ENCODE data around the gene TIMP1.

TIMP1 gene

GRCh38 chrX:47558436-47558835 lies 23.8 kb upstream of the TIMP1 start (continued):
- TF ChIP-seq, protein P1, sequence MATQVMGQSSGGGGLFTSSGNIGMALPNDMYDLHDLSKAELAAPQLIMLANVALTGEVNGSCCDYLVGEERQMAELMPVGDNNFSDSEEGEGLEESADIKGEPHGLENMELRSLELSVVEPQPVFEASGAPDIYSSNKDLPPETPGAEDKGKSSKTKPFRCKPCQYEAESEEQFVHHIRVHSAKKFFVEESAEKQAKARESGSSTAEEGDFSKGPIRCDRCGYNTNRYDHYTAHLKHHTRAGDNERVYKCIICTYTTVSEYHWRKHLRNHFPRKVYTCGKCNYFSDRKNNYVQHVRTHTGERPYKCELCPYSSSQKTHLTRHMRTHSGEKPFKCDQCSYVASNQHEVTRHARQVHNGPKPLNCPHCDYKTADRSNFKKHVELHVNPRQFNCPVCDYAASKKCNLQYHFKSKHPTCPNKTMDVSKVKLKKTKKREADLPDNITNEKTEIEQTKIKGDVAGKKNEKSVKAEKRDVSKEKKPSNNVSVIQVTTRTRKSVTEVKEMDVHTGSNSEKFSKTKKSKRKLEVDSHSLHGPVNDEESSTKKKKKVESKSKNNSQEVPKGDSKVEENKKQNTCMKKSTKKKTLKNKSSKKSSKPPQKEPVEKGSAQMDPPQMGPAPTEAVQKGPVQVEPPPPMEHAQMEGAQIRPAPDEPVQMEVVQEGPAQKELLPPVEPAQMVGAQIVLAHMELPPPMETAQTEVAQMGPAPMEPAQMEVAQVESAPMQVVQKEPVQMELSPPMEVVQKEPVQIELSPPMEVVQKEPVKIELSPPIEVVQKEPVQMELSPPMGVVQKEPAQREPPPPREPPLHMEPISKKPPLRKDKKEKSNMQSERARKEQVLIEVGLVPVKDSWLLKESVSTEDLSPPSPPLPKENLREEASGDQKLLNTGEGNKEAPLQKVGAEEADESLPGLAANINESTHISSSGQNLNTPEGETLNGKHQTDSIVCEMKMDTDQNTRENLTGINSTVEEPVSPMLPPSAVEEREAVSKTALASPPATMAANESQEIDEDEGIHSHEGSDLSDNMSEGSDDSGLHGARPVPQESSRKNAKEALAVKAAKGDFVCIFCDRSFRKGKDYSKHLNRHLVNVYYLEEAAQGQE (tag by site-specific recombination; IDR thresholded peaks at IDR 0.05) = no peak
- no peak for TF ChIP-seq SCRT2 (tag by site-specific recombination; IDR thresholded peaks at IDR 0.05)
- no peak for TF ChIP-seq ZNF341 (tag by site-specific recombination; IDR thresholded peaks at IDR 0.05; ENCODE audit: low read depth)
- no peak for TF ChIP-seq GFI1B (tag by site-specific recombination; IDR thresholded peaks at IDR 0.05)
- TF ChIP-seq ZEB2 (tag by site-specific recombination; IDR thresholded peaks at IDR 0.05) = no peak

GRCh38 chrX:47560179-47560933 lies 21.9 kb upstream of the TIMP1 start:
- H3K27ac ChIP-seq (ENCODE audit: extremely low read depth, low read depth, low read length) = no peak overlapping the region
- no peaks in the 10 kb centered on the region for H3K9me3 ChIP-seq (ENCODE audit: control insufficient read depth, insufficient read depth, low read depth, low read length)
- ChIA-PET POLR2A (no interaction called here), CTCF (no interaction called here)
- H3K4me1 ChIP-seq (ENCODE audit: control insufficient read depth, insufficient read depth, low read length) = no peaks in the 10 kb centered on the region; the same call in 1 of the 2 replicates
- H3K36me3 ChIP-seq (ENCODE audit: control insufficient read depth in 2 of 2, insufficient read depth in 1 of 2, low read length in 2 of 2) = peaks cover 0 to 27% of the 10 kb centered on the region in 2 experiments; a peak in 1 of 3 replicates
- peak overlapping the region; percentile 82 for H3K4me3 ChIP-seq (ENCODE audit: low read depth, low read length)
- no peak for TF ChIP-seq ZNF518A (tag by site-specific recombination; conservative IDR thresholded peaks at IDR 0.05; ENCODE audit: low read depth)
- TF ChIP-seq ZNF677 (tag by site-specific recombination; IDR thresholded peaks at IDR 0.05) = no peak
- TF ChIP-seq ZNF169 (tag by site-specific recombination; IDR thresholded peaks at IDR 0.05) = no peak
- no peak for TF ChIP-seq ZSCAN16 (tag by site-specific recombination; IDR thresholded peaks at IDR 0.05)
- TF ChIP-seq, protein P2, sequence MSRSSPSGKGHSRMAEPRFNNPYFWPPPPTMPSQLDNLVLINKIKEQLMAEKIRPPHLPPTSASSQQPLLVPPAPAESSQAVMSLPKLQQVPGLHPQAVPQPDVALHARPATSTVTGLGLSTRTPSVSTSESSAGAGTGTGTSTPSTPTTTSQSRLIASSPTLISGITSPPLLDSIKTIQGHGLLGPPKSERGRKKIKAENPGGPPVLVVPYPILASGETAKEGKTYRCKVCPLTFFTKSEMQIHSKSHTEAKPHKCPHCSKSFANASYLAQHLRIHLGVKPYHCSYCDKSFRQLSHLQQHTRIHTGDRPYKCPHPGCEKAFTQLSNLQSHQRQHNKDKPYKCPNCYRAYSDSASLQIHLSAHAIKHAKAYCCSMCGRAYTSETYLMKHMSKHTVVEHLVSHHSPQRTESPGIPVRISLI (tag by site-specific recombination; IDR thresholded peaks at IDR 0.05) = no peak
- TF ChIP-seq, protein P3, sequence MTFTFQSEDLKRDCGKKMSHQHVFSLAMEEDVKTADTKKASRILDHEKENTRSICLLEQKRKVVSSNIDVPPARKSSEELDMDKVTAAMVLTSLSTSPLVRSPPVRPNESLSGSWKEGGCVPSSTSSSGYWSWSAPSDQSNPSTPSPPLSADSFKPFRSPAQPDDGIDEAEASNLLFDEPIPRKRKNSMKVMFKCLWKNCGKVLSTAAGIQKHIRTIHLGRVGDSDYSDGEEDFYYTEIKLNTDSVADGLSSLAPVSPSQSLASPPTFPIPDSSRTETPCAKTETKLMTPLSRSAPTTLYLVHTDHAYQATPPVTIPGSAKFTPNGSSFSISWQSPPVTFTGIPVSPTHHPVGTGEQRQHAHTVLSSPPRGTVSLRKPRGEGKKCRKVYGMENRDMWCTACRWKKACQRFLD (tag by site-specific recombination; IDR thresholded peaks at IDR 0.05) = no peak
- no peak for TF ChIP-seq ZNF837 (tag by site-specific recombination; IDR thresholded peaks at IDR 0.05)
- TF ChIP-seq, protein P4, sequence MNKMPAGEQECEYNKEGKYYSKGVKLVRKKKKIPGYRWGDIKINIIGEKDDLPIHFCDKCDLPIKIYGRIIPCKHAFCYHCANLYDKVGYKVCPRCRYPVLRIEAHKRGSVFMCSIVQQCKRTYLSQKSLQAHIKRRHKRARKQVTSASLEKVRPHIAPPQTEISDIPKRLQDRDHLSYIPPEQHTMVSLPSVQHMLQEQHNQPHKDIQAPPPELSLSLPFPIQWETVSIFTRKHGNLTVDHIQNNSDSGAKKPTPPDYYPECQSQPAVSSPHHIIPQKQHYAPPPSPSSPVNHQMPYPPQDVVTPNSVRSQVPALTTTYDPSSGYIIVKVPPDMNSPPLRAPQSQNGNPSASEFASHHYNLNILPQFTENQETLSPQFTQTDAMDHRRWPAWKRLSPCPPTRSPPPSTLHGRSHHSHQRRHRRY (tag by site-specific recombination; IDR thresholded peaks at IDR 0.05) = no peak
- 0 out of 2 replicates have a peak, but pooled peaks have one; percentile 9 for TF ChIP-seq ZNF660 (tag by site-specific recombination; IDR thresholded peaks at IDR 0.05)
- TF ChIP-seq, protein P5, sequence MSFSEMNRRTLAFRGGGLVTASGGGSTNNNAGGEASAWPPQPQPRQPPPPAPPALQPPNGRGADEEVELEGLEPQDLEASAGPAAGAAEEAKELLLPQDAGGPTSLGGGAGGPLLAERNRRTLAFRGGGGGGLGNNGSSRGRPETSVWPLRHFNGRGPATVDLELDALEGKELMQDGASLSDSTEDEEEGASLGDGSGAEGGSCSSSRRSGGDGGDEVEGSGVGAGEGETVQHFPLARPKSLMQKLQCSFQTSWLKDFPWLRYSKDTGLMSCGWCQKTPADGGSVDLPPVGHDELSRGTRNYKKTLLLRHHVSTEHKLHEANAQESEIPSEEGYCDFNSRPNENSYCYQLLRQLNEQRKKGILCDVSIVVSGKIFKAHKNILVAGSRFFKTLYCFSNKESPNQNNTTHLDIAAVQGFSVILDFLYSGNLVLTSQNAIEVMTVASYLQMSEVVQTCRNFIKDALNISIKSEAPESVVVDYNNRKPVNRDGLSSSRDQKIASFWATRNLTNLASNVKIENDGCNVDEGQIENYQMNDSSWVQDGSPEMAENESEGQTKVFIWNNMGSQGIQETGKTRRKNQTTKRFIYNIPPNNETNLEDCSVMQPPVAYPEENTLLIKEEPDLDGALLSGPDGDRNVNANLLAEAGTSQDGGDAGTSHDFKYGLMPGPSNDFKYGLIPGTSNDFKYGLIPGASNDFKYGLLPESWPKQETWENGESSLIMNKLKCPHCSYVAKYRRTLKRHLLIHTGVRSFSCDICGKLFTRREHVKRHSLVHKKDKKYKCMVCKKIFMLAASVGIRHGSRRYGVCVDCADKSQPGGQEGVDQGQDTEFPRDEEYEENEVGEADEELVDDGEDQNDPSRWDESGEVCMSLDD (tag by site-specific recombination; IDR thresholded peaks at IDR 0.05) = no peak
- TF ChIP-seq ZNF580 (tag by site-specific recombination; IDR thresholded peaks at IDR 0.05) = peak; percentile 33; the same call in 1 of the 2 replicates
- TF ChIP-seq ZBTB20 (tag by site-specific recombination; IDR thresholded peaks at IDR 0.05) = no peak
- TF ChIP-seq KLF17 (tag by site-specific recombination; IDR thresholded peaks at IDR 0.05) = no peak
- TF ChIP-seq YY1 (tag by site-specific recombination; IDR thresholded peaks at IDR 0.05) = no peak
